GM12892 (cell line): ENCODE data around the gene NPBWR2.

Experiments used
- POLR2A ChIP-seq: IDR thresholded peaks from 2 replicates; pipeline ENCODE4 v1.6.1; 2011; ENCODE audit warnings: low read depth, low read length, control low read depth
- TAF1 ChIP-seq: IDR thresholded peaks from 2 replicates; pipeline ENCODE4 v1.6.1; 2011; ENCODE audit warnings: low read depth, mild to moderate bottlenecking, control low read depth, low read length, borderline replicate concordance

DNA sequence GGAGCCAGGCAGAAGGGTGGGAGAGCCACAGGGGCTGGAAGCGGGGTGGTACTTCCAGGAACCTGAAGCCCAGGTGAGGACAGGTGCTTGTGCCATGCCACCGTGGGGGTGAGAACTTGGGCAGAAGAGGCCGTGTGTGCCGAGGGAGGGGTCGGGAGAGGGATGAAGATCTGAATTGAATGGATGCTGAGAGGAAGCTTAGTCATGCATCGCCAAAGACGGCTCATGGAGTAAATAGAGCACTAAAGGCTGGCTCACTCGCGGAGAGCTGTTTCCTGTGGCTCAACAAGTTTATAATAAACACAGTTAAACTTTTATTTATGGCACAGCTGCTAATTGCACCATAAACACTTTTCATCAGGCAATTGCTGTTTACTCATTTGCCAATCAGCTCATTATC is 35.2 kb upstream of the NPBWR2 start:
- TF ChIP-seq TAF1 (no peak), POLR2A (no peak)
